OCI-LY1 (cell line): ENCODE results near the gene SERPINA5.

Source experiments
- CTCF ChIP-seq: fragments of 200-600 bp; sonication (generic), shearing (Covaris generic); IDR thresholded peaks from 2 replicates; pipeline ENCODE4 v1.5.1; 2017; ENCODE audit warnings: mild to moderate bottlenecking, antibody characterized with exemption, low read length, moderate library complexity, mixed read lengths
- EZH2 ChIP-seq: fragments of 200-600 bp; sonication (generic), shearing (Covaris generic); IDR thresholded peaks from 2 replicates; pipeline ENCODE4 v1.8.0; 2017; ENCODE audit warnings: borderline replicate concordance, mixed run types, mild to moderate bottlenecking, antibody characterized with exemption, low read length, moderate library complexity, mixed read lengths

GRCh38 chr14:94602722-94603121 lies 21.5 kb downstream of the SERPINA5 start:
- TF ChIP-seq CTCF (no peak), EZH2 (no peak)
